GM19193 (cell line): Measurements from ENCODE around the gene SIRT3.
A peak's percentile ranks its signal among the peaks of the same experiment; 100 is the strongest.

ENCODE experiments used
- POLR2A ChIP-seq: IDR thresholded peaks from 4 replicates; pipeline ENCODE4 v1.6.1; 2011; ENCODE audit not compliant: insufficient read depth, insufficient read length; ENCODE audit errors: extremely low read depth

SIRT3 gene

DNA sequence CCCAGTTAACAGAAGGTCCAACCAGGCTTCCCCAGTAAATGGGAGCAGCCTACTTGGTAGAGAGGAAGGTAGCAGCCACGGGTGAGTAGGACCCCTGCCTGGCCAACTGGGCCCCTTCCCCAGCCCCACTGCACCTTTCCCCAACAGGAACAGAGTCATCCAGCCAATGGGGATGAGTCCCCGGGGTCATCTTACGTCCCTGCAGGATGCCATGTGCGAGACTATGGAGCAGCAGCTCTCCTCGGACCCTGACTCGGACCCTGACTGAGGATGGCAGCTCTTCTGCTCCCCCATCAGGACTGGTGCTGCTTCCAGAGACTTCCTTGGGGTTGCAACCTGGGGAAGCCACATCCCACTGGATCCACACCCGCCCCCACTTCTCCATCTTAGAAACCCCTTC, 22.1 kb downstream of the SIRT3 start:
- TF ChIP-seq POLR2A = no peak

DNA sequence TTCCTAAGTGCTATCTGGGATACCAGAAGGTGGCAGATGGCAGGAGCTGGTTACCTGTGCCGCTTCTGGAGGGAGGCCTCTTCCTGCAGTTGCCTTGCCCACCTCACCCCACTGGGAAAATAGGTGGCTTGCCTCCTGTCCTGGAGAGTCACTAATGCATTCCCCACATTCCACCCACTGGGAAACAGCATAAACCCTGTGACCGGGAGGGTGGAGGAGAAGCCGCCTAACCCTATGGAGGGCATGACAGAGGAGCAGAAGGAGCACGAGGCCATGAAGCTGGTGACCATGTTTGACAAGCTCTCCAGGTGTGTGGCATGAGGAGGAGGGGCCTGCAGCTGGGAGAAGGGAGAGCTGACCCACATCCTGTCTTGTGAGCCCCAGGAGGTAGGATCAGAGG, 23.0 kb downstream of the SIRT3 start:
- no peak for TF ChIP-seq POLR2A

DNA sequence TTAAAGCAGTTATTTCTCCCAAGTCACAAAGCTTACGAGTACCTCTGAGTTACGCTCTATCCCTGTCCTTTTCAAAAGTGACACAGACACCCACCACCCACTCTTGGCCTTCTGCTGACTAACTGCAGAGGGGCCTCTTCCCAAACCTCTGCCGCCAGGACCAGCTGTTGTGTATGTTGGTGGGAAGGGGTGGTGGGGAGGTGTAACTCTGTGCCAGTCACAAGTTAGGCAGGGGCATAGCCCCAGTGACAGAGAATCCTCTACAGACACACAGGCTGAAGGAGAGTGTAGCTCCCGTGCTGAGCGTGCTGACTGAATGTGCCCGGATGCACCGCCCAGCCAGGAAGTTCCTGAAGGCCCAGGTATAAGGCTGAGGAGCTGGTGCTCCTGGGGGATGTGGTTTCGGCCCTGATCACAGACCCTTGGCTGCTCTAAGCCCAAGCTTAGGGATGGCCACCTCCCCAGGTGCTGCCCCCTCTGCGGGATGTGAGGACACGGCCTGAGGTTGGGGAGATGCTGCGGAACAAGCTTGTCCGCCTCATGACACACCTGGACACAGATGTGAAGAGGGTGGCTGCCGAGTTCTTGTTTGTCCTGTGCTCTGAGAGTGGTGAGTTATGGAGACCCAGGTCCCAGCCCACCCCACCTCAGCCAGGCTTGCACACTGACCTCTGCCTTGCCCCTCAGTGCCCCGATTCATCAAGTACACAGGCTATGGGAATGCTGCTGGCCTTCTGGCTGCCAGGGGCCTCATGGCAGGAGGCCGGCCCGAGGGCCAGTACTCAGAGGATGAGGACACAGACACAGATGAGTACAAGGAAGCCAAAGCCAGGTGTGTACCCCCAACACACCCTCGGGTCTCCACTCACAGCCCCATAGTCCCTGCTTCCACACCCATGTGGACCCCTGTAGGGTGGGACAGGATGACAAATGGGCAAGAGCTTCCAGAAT, 23.7 kb downstream of the SIRT3 start:
- TF ChIP-seq POLR2A = no peak

DNA sequence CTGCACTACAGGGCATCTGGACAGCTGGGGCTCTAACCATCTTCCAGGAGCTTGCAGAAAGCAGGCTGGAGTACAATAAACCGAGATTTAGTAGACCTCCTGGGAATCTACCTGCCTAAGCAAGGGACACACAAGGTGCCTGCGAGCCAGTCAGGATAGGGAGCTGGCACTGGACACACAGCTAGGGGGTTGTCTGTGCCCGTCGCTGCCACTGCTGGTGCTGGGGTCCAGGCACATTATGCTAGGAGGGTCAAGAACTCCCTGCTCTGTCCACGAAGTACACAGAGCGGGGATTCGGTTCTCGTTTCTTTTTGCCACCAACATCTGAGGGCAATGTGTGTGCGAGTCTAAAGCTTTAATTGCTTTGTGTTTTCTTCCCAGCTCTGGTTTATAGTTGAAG, 24.4 kb downstream of the SIRT3 start:
- TF ChIP-seq POLR2A = no peak

GRCh38 chr11:211295-211694, 24.8 kb downstream of the SIRT3 start:
- TF ChIP-seq POLR2A = no peak

- TF ChIP-seq POLR2A = no peak
These were observed 25.4 kb downstream of the SIRT3 start for GRCh38 chr11:210803-211180.

GRCh38 chr11:210122-210802, 25.9 kb downstream of the SIRT3 start:
- TF ChIP-seq POLR2A = no peak

- no peak for TF ChIP-seq POLR2A
These were observed 26.6 kb downstream of the SIRT3 start for GRCh38 chr11:209275-210121.

DNA sequence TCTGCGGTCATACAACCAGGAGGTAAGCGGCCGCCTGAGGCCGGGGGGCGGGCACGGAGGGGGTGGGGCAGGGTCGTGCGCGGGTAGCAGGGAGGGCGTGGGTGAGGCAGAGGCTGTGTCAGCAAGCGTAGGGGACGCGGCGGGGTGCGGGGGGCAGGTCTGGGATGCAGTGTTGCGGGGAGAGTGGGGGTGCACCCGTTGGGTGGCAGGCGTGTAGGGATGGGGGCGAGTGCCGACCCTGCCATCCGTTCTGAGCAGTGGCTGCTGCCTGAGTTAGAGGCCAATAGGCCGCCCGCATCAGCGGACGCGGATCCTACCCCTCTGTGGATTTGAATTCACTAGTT, 27.3 kb downstream of the SIRT3 start:
- no peak for TF ChIP-seq POLR2A

GRCh38 chr11:208181-208916, 27.8 kb downstream of the SIRT3 start:
- peak; percentile 77 for TF ChIP-seq POLR2A

GRCh38 chr11:207863-208180, 28.3 kb downstream of the SIRT3 start:
- no peak for TF ChIP-seq POLR2A

DNA sequence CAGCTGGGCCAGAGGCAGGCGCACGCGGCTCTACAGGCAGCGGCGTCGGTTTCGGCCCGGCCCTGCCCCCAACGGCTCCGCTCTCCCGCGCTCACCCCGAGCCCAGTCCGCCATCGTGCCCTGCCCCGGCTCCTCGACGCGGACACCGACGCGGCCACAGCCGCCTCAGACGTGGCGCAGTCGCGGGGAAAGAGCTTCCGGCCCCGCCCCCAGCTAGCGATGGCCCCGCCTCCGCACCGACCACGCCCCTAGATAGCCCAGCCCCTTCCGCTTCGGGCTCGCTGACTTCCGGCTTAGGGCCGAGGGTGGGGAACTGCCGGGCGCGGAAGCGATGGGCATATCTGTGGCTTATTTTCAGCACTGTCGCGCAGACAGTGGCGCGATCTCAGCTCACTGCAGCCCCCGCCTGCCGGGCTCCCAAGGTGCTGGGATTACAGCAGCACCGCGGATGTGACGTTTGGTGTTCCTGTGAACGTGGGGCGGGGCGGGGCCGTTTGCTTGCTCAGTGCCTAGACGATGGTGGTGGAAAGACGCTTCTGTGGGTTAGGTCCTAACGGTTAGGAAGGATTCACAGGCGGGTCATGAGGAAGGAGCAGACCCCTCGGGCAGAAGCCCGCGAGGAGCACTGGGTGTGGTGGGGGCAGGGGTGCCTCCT, 28.8 kb downstream of the SIRT3 start, which contains the start of the genes BET1L and RIC8A:
TSS of gene BET1L (minus strand) at position 192 of the 655 bp plus-strand sequence. CDS start at position 114, 78 bp downstream.
TSS of gene RIC8A (plus strand) at position 501 of the 655 bp plus-strand sequence. CDS start 1,147 bp downstream, outside the sequence.
- peak; percentile 96 for TF ChIP-seq POLR2A

GRCh38 chr11:206526-207207, 29.5 kb downstream of the SIRT3 start:
- TF ChIP-seq POLR2A = no peak
